Measurements from ENCODE around the gene INSRR. TPM values are rescaled to one million over a fixed set of nuclear protein-coding genes. Genes with fewer than 3 reads are reported as not detected.

The INSRR gene
- total RNA-seq, 1 donor from 2014 or later = not detected

GRCh38 chr1:156809281-156809680, 49.6 kb downstream of the INSRR start:
- no peak for TF ChIP-seq CTCF (conservative IDR thresholded peaks at IDR 0.05; ENCODE audit: low read depth, low read length)

GRCh38 chr1:156808186-156809030, 50.5 kb downstream of the INSRR start:
- DNase-seq (ENCODE audit: low read depth) = no peak
- no peak for TF ChIP-seq CTCF (conservative IDR thresholded peaks at IDR 0.05; ENCODE audit: low read depth, low read length)
- H3K4me3 ChIP-seq (ENCODE audit: low read depth, low read length) = no peak overlapping the region

More at GRCh38 chr1:156809281-156809680, 49.6 kb downstream of the INSRR start:
- DNase-seq (ENCODE audit: low read depth) = no peak
- H3K4me3 ChIP-seq (ENCODE audit: low read depth, low read length) = no peak overlapping the region

GRCh38 chr1:156807627-156808026, 51.3 kb downstream of the INSRR start:
- DNase-seq (ENCODE audit: low read depth) = no peak
- H3K4me3 ChIP-seq (ENCODE audit: low read depth, low read length) = no peak overlapping the region
- no peak for TF ChIP-seq CTCF (conservative IDR thresholded peaks at IDR 0.05; ENCODE audit: low read depth, low read length)

GRCh38 chr1:156806512-156807440, 52.1 kb downstream of the INSRR start:
- no peak for TF ChIP-seq CTCF (conservative IDR thresholded peaks at IDR 0.05; ENCODE audit: low read depth, low read length)
- DNase-seq (ENCODE audit: low read depth) = no peak
- no peak overlapping the region for H3K4me3 ChIP-seq (ENCODE audit: low read depth, low read length)

- TF ChIP-seq CTCF (conservative IDR thresholded peaks at IDR 0.05; ENCODE audit: low read depth, low read length) = no peak
- DNase-seq (ENCODE audit: low read depth) = no peak
- H3K4me3 ChIP-seq (ENCODE audit: low read depth, low read length) = no peak overlapping the region
Observed at GRCh38 chr1:156805766-156806511, 53.0 kb downstream of the INSRR start.

- no peak for DNase-seq (ENCODE audit: low read depth)
- H3K4me3 ChIP-seq (ENCODE audit: low read depth, low read length) = no peak overlapping the region
- TF ChIP-seq CTCF (conservative IDR thresholded peaks at IDR 0.05; ENCODE audit: low read depth, low read length) = no peak
Observed at GRCh38 chr1:156804572-156805243, 54.2 kb downstream of the INSRR start.

Data from epithelial cell of proximal tubule (primary cell).